ENCODE measurements around the gene RACGAP1.

The RACGAP1 gene, protein sequence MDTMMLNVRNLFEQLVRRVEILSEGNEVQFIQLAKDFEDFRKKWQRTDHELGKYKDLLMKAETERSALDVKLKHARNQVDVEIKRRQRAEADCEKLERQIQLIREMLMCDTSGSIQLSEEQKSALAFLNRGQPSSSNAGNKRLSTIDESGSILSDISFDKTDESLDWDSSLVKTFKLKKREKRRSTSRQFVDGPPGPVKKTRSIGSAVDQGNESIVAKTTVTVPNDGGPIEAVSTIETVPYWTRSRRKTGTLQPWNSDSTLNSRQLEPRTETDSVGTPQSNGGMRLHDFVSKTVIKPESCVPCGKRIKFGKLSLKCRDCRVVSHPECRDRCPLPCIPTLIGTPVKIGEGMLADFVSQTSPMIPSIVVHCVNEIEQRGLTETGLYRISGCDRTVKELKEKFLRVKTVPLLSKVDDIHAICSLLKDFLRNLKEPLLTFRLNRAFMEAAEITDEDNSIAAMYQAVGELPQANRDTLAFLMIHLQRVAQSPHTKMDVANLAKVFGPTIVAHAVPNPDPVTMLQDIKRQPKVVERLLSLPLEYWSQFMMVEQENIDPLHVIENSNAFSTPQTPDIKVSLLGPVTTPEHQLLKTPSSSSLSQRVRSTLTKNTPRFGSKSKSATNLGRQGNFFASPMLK

DNA sequence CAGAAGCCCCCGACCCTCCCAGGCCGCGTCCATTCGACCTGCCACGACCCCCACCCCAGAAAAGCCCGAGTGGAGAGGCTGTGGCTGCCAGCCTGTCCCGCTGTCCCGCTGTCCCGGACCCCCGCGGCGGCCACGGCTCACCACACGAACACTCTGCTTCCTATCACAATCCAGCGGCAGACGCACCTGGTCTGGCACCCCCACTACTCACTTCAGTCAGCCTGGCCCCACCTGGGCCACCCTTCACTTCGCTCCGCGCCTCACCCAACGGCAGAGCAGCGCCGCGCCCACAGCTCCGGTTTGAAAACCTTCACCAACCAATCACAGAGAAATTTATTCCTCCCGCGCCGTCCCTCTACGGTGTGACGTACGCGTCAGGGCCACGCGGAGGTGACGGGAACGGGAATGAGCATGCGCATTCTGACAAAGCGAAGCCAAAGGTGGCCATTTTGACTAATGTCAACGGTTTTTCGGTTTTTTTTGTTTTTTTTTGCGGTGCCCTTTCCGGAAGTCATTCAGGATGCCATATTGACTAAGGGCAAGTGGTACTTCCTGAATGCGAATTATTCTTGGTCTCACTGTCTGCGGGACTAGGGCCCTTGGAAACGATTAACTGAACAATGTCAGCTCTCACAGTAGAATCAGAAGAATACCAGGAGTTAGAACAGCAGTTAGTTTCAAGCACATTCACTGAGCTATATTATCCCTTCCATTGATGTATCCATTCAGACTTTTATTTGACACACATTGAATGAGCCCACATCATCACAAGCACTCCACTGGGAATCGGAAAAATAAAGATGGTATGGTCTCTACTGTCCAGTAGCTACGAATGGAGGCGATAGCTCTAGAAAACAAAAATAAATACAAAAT, at the start of gene RACGAP1:
Gene RACGAP1 (minus strand): TSS at position 308 of the 873 bp plus-strand sequence. CDS start 8,779 bp downstream, outside the sequence.
- peak; percentile 97 for DNase-seq

DNA sequence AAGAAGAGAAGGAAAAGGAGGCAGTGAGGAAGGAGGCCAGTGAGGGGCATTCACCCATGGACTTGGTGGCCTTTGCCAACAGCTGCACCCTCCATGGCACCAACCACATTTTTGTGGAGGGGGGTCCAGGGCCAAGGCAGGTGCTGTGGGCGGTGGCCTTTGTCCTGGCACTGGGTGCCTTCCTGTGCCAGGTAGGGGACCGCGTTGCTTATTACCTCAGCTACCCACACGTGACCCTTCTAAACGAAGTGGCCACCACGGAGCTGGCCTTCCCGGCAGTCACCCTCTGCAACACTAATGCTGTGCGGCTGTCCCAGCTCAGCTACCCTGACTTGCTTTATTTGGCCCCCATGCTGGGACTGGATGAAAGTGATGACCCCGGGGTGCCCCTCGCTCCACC, 48.4 kb upstream of the RACGAP1 start:
- DNase-seq, result no peak

DNA sequence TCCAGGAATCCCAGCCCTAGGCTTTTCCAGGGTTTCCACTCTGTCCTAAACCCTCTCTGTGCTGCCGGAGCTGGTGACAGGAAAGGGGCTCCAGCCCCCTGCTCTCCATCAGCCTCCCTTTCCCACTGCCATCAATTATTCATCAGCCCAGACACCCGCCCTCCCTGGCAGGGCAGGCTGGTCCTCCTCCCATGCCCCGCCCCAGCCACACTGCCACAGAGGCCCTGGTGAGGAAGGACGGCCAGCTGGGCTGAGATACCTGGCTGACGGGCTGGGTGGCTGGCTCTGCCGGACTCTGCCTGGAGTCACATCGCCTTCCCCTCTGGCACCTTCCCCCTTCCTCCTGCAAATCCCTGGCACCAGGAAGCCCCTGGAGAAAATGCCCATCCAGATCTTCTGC, 47.9 kb upstream of the RACGAP1 start:
- no peak for DNase-seq

DNA sequence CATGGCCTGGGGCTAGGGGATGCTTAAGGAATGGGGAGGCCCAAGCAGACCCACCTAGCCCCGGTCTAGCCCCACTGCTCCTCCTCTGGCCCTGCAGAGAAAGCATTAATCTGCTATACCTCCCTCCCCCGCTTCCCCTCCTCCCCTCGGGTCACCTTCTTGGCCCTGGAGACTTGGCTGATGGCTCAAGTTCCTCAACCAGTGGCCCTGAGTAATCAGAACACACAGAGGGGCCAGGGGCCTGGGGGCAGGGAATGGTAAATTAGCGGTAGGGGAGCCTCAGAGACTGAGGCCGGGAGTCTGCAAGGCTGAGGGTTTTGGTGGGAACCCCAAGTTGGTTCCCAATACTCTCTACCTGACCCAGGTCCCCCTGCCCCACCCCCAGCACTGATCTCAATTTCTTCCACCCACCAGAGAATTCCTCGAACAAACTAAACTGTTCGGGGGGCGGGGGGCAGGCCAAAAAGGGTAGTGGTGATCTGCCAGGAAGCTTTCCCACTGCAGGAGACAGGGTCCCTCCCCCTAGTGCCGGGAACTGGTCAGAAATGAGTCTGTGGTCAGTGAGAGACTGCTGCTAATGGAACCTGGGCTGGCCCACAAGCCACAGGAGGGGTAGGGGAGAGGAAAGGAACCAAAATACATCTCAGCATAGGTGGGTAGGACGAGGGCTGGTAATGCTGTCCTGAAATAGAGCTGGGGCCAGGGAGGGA, 47.1 kb upstream of the RACGAP1 start:
- DNase-seq, result no peak

DNA sequence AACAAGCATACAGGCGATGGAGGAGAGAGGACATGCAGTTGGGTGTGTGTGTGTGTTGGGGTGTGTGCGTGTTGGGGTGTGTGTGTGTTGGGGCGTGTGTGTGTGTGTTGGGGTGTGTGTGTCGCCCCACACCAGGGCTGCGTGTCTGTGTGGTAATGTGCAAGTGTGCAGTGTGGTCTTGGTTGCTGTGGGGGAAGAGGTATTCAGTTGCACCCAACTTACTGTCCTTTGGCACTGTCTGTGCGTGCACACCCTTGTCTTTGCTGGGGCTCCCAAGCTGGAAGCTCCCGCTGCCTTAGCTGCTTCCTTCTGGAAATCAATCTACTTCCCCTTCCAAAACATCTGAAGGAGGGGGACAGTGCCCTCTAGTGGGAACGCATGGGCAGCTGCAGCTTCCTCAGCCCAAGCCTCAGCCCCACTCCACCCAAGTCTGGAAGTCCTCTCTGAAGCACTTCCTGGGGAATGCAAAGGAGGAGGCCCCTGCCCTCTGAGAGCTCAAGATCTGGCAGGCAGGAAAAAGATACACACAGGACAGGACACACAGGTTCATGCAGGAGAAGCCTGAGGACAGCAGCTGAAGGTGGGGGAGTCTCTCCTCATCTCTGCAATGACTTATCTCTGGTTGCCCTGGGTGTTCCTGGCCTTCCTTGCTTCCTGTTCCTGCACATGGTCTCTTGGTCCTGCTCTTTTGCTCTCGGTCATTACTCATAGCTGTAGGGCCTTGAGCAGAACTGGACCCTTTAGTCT, 45.2 kb upstream of the RACGAP1 start:
- DNase-seq, result peak in 1 of 2 experiments; percentile 65

DNA sequence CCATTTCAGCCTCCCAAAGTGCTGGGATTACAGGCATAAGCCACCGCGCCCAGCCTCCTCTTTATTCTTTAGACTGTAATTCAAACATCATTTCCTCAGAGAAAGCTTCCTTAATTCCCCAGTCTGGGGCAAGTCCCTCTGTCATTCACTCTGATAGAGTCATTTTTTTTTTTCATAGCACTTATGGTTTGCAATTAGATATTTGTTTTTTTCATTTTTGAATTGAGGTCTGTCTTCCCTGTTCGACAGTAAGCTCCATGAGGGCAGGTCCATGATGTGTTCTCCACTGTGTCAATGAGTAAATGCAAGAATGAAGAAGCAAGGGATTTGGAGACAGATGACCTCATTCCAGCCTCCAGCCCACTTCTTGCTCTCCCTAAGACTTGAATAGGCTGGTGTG, 44.2 kb upstream of the RACGAP1 start:
- DNase-seq, result no peak

DNA sequence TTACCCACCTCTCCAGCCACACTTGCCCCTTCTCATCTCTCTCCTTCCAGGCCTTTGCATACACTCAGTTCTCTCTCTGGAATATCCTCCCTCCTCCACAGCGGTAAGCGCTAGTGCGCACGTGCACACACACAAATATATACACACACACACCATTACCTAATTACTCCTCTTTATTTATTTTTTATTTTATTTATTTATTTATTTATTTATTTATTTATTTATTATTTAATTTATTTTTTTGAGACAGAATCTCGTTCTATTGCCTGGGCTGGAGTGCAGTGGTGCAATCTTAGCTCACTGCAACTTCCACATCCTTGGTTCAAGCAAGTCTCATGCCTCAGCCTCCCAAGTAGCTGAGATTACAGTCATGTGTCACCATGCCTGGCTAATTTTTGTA, 43.8 kb upstream of the RACGAP1 start:
- no peak for DNase-seq

DNA sequence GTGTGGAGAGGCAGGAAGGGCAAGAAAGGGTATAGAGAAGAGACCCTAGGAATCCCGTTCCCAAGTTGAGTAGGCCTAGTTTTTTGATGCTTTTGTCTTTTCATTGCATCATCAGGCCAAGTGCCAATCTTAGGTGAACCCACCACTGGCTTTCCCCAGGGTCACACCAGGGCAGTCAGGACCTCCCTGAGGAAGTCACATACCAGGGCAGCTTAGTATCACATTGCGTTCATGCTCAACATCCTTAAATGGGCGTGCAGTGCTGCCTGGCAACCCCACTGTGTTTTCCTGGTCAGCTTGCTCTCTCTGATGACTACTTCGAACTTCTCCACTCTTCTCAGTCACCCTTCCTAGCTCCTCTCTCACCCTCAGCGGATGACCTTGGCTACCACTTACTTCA, 41.1 kb upstream of the RACGAP1 start:
- peak in 1 of 2 experiments; percentile 41 for DNase-seq

DNA sequence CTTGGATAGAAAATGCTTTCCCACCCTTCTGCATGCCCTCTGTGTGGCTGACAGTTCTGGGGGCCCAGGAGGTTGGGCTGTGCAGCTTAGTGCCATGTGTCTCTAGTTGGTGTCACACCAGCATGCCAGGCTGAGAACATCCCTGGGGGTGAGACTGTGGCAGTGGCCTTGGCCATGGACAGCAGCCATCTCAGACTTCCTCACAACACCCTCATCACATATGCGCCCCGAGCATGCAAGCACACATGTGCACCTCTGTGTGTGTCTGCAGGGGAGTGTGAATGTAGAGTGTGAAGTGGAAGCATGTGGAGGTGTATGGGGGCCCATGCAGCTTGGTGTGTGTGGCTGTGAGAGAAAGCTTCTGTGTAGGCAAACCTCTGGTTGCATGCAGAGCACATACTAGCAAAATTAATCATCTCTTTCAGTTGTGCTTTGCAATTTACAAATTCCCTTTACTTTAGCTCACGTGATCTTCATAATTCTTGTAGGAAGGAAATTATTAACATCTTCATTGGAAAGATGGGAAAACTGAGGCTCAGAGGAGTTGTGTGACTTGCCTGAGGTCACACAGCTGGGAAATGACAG, 40.5 kb upstream of the RACGAP1 start:
- no peak for DNase-seq

DNA sequence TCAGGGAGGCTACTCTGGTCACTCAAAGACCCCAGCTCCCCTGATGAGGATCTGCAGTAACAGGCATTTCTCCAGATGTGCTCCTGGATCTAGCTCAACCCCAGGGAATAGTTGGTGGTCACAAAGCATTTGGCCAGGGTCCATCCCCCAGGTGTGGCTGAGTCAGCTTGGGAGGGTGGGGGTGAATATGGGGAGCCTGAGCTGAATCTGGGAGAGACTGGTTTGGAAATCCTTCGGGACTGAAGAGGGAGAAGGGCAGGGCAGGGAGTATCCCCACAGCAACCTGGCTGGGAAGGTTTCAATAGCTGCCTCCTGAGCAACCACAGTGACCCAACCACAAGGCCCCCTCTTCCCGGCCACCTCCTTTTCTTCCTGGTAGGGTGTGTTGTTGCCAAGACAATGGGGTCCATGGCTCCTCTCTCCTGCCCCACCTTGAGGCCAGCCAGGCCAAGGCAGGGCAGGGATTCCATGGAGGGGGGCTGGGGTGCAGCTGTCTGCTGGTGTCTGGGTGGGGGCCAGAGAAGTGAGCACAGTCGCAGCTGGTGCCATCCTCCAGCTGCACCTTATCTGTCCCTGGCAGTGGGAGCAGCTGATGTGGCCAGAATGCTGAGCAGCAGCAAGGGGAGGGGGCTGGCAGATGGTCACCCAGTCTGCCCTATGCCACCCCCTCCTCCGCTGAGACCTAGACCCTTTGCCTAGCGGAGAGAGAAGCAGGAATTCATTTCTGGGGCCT, 37.6 kb upstream of the RACGAP1 start:
- DNase-seq, result no peak

DNA sequence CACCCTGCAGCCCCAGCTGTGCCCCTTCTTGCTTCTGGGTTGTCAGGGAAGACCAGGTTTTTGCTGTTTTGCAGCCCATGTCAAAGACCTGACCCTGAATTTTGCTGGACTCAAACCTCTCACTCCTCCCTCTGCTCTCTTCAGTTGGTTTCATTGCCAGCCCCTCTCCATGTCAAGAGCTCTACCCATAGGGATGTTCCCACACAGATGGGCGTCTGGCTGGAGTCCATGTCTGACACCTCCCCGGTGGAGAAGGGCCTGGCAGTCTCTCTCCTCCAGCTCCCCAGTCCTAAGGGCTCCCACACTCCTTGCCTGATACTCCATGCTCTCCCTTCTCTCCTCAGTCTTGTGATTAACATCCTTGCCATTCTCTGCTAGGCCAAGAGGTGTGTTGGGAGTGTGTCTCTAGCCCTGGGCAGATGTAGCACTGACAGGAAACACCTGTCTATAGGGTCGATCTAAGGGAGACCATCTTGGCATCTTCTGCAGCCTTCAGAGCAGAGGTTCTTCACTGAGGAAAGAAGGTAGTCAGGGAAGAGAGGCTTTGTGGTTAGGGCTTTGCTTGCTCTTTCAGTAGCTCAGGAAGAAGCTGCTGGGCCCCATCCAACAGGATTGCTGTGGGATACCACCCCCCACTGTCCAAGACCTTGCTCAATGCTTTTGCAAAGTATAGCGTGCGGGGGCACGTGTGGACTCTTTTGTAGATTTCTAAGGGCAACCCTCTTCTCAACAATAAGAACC, 36.8 kb upstream of the RACGAP1 start:
- DNase-seq, result no peak

DNA sequence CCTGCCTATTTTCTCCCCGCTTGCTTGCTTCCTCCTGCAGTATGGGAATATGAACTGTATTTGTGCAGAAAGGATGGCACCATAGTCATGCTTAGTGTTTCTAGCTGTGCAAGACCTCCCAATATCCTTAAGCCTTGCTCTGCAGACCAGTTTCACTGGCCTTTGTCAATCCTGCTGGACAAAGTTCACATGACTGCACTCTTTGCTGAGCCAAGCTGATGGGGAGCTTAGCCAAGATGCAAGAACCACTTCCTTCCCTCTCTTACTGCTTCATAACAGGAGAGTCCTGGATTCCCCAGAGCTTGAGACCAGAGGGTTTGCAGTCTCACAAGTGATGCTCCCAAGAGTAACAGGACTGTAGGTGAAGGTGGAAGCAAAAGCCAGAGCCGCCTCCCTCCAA, 35.9 kb upstream of the RACGAP1 start:
- DNase-seq, result no peak

DNA sequence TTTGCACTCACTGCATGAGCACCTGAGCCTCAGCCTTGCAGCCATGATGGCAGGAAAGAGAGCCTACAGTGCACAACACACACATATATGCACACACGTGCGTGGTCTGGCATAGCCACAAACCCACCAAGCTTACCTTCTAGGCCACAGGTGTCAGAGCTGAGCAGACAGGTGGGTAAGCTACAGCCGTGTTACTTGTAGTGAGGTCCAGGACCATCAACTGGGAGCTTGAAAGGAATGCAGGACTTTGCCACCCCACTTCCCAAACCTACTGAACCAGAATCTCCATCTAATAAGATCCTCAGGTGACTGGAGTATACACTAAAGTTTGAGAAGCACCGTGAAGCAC, 34.8 kb upstream of the RACGAP1 start:
- DNase-seq, result no peak

DNA sequence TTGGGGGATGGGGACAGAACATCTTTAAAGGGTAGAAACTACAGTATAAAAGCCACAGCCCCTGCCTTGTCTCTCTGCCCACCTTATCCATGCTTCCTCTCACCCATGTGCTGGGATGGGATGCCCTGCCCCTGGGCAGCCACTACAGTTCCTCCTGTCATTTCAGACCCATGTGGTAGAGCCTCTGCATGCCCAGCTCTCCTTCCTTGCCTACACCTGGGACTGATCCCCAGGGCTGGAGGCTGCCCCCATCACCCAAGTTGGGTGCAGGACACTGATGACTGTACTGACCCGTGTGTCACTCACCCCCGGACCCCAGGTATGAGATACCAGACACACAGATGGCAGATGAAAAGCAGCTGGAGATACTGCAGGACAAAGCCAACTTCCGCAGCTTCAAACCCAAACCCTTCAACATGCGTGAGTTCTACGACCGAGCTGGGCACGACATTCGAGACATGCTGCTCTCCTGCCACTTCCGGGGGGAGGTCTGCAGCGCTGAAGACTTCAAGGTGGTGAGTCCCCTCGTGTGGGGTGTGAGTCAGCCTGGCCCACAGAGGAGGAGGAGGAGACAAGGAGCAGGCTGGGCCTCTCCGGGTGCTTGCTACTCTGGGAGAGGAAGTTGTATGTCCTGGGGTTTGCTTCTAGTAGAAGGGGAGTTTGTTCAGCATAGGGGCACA, 34.3 kb upstream of the RACGAP1 start:
- no peak for DNase-seq

DNA sequence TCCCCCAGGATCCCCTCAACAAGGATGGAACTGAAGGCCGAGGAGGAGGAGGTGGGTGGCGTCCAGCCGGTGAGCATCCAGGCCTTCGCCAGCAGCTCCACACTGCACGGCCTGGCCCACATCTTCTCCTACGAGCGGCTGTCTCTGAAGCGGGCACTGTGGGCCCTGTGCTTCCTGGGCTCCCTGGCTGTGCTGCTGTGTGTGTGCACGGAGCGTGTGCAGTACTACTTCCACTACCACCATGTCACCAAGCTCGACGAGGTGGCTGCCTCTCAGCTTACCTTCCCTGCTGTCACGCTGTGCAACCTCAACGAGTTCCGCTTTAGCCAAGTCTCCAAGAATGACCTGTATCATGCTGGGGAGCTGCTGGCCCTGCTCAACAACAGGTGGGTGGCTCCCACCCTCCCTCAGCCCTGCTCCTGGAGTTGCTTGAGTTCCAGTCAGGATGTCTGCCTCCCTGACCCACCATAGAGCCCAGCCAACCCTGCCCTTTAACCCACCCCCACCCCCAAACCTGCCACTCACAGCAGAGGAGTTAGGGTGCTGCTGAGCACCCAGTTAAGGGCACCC, 33.5 kb upstream of the RACGAP1 start:
- DNase-seq, result no peak

DNA sequence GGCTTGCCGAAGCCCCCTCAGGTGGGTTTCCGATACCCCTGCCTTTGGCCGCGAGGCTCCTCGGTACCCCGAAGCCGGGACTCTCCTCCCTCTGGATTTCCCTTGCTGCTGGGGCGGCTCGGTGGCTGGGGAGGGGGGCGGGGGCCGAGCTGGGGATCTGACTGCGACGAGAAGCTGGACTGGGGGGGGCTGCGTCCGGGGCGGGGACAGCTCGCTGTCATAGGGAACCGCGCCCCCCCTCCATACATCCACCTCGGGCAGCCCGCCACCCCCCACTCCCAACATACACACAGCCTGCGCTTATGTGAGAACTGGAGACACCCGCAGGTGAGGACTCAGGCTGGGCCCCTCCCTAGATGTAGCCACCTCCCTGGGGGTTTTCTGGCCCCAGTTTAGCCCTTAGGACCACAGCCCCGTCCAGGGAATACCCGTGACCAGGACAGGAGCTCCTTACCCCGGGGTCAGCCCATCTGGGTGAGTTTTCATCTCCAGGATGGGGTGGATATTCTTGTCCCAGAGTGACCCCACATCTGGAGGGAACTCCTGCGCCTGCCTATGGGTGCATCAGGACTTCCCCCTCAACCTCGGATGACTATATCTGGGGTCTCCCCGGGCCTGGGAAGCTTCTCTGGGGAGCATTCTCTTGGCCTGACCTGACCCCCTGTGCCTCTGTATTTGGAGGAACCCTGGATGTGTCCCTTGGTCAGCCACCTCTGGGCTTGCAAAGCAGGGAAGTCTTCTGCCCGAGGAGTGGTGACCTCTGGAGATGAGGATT, 32.8 kb upstream of the RACGAP1 start:
- no peak for DNase-seq

DNA sequence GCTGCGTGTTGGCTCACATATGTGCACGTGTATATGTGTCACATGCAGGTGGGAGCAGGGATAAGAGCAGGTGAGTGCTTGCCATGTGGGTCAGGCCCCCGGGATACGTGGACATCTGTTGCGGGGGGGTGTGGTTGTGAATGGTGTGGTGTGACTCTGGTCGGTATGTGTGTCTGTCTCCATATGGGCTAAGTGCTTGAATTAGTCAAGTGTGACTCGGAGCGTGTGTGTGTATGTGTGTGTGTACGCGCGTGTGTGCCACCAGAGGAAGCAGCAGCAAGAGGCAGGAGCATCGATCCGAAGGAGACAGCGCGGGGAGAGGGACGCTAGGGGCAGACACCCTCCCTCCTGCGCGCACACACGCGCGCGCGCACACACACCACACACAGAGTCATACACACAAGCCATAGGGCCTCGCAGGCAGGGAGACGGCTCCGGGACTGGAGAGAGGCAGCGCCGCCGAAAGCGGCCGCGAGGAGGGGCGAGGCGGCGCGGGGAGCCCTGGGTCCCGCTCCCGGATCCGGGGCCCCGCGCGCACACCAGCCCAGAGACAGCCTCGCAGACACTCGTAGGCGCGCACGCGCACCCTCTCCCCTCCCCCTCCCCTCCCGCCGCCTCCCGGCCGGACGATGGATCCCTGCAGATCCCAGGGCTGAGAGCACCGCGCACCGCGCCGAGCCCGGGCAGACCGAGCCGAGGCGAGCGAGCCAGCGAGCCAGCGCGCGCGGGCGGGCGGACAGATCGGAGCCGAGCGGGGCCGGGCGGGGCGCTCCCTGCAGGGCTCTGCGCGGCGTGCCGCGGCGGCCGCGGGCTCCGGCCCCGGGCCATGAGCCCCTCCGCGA, 31.9 kb upstream of the RACGAP1 start, which contains the start of gene ASIC1:
Gene ASIC1 (plus strand): TSS at position 597 of the 842 bp plus-strand sequence. CDS start 1,171 bp downstream, outside the sequence.
- peak in 1 of 2 experiments; percentile 33 for DNase-seq

DNA sequence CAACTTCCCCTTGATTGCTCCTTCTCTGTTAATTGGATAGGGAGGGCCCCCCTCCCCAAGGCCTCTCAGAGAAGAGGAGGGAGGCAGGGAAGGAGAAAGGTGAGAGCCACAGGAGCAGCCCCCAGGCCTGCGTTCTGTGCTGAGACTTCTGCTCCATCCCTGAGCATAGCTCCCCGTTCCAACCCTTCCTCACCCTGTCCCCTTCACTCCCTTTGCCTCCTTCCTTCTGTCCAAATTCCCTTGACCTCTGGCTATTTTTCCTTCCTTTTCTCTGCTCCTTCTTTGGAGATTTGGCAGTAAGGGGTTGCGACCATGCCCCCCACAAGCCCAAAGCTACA, 31.3 kb upstream of the RACGAP1 start:
- no peak for DNase-seq
